Mesenchymal stem cell (in vitro differentiated cells and primary cell): Measurements from ENCODE around the gene PEX10.

Experiments
- DNase-seq: peaks from one replicate; pipeline ENCODE4 v3.0.0-alpha.2; 2013
- H2AFZ ChIP-seq: one replicate; pipeline ENCODE4 v1.6.1; 2013; ENCODE audit warnings: low read depth, mild to moderate bottlenecking, control low read depth, inconsistent platforms, low read length, moderate library complexity
- H2AK5ac ChIP-seq: 2 replicates; pipeline ENCODE4 v1.6.1; 2013; ENCODE audit warnings: low read length, moderate library complexity, mild to moderate bottlenecking, inconsistent platforms; ENCODE audit not compliant: severe bottlenecking
- H2BK120ac ChIP-seq: one replicate; pipeline ENCODE4 v1.6.1; 2013; ENCODE audit warnings: low read depth, mild to moderate bottlenecking, inconsistent platforms, low read length, moderate library complexity
- H2BK12ac ChIP-seq, 2 experiments: one replicate each; pipeline ENCODE4 v1.6.1; 2013; ENCODE audit warnings: inconsistent platforms in 2 of 2, low read length in 2 of 2, mild to moderate bottlenecking in 2 of 2, moderate library complexity in 2 of 2, control low read depth in 1 of 2
- H2BK15ac ChIP-seq: one replicate; pipeline ENCODE4 v1.6.1; 2013; ENCODE audit warnings: mild to moderate bottlenecking, low read depth, inconsistent platforms; ENCODE audit not compliant: poor library complexity, severe bottlenecking
- H2BK5ac ChIP-seq: 2 replicates; pipeline ENCODE4 v1.6.1; 2013; ENCODE audit warnings: low read depth, mild to moderate bottlenecking, low read length, control low read depth, inconsistent platforms; ENCODE audit not compliant: poor library complexity, severe bottlenecking
- H3K14ac ChIP-seq, 2 experiments: one replicate each; pipeline ENCODE4 v1.6.1; 2013; ENCODE audit warnings: inconsistent platforms in 2 of 2, low read length in 2 of 2, control low read depth in 1 of 2, mild to moderate bottlenecking in 1 of 2, moderate library complexity in 1 of 2
- H3K18ac ChIP-seq, 2 experiments: one replicate each; pipeline ENCODE4 v1.6.1; 2013; ENCODE audit warnings: inconsistent platforms in 2 of 2, low read length in 2 of 2, control low read depth in 1 of 2, low read depth in 1 of 2, mild to moderate bottlenecking in 1 of 2
- H3K23ac ChIP-seq, 2 experiments: one replicate each; pipeline ENCODE4 v1.6.1; 2013; ENCODE audit warnings: inconsistent platforms in 2 of 2, low read length in 2 of 2, mild to moderate bottlenecking in 2 of 2, moderate library complexity in 2 of 2, control low read depth in 1 of 2
- H3K27ac ChIP-seq: 2 replicates; pipeline ENCODE4 v1.5.1; 2013; ENCODE audit warnings: mild to moderate bottlenecking, moderate library complexity, low read length, control low read depth, inconsistent platforms; ENCODE audit not compliant: poor library complexity, severe bottlenecking
- H3K27me3 ChIP-seq, 2 experiments: 2 replicates each; pipeline versions ENCODE4 v1.6.1 to v1.7.0; 2013; ENCODE audit warnings: low read length in 2 of 2, mild to moderate bottlenecking in 2 of 2, moderate library complexity in 2 of 2, control low read depth in 1 of 2, inconsistent platforms in 1 of 2; ENCODE audit not compliant: control insufficient read depth in 1 of 2, insufficient read depth in 1 of 2
- H3K36me3 ChIP-seq, 2 experiments: 2 replicates each; pipeline versions ENCODE4 v1.6.1 to v1.7.0; 2013; ENCODE audit warnings: low read length in 2 of 2, control low read depth in 1 of 2, inconsistent platforms in 1 of 2, low read depth in 1 of 2, mild to moderate bottlenecking in 1 of 2; ENCODE audit not compliant: insufficient read depth in 2 of 2, control insufficient read depth in 1 of 2
- H3K4ac ChIP-seq, 2 experiments: one replicate each; pipeline ENCODE4 v1.6.1; 2013; ENCODE audit warnings: inconsistent platforms in 2 of 2, low read length in 2 of 2, mild to moderate bottlenecking in 2 of 2, moderate library complexity in 2 of 2, control low read depth in 1 of 2, low read depth in 1 of 2
- H3K4me1 ChIP-seq: 2 replicates; pipeline ENCODE4 v1.6.1; 2013; ENCODE audit warnings: low read depth, low read length, control low read depth; ENCODE audit not compliant: control insufficient read depth, insufficient read depth
- H3K4me2 ChIP-seq: 2 replicates; pipeline ENCODE4 v1.6.1; 2013; ENCODE audit warnings: low read length, mild to moderate bottlenecking, inconsistent platforms; ENCODE audit not compliant: poor library complexity, severe bottlenecking
- H3K4me3 ChIP-seq, 2 experiments: 2 replicates each; pipeline versions ENCODE4 v1.5.1 to v1.7.0; 2013; ENCODE audit warnings: low read length in 2 of 2, mild to moderate bottlenecking in 2 of 2, control low read depth in 1 of 2, low read depth in 1 of 2; ENCODE audit not compliant: insufficient read depth in 1 of 2
- H3K79me1 ChIP-seq: replicated peaks from 2 replicates; pipeline ENCODE4 v1.6.1; 2013; ENCODE audit warnings: mild to moderate bottlenecking, control low read depth, low read length, inconsistent platforms; ENCODE audit not compliant: poor library complexity, severe bottlenecking
- H3K9ac ChIP-seq: 2 replicates; pipeline ENCODE4 v1.7.0; 2013; ENCODE audit warnings: mild to moderate bottlenecking, low read length, moderate library complexity
- H3K9me3 ChIP-seq: 2 replicates; pipeline ENCODE4 v1.7.0; 2013; ENCODE audit warnings: mild to moderate bottlenecking, low read length; ENCODE audit not compliant: control insufficient read depth
- H4K8ac ChIP-seq: one replicate; pipeline ENCODE4 v1.6.1; 2013; ENCODE audit warnings: inconsistent platforms, mild to moderate bottlenecking, low read length, moderate library complexity
- H4K91ac ChIP-seq: one replicate; pipeline ENCODE4 v1.6.1; 2013; ENCODE audit warnings: mild to moderate bottlenecking, low read length, inconsistent platforms
- WGBS: methylation state at CpG from one replicate; pipeline ENCODE4 v1.1.7; 2013; ENCODE audit warnings: mixed read lengths; 5-methylcytosine and 5-hydroxymethylcytosine counted together

Gene PEX10

GRCh38 chr1:2454227-2454626 is 41.9 kb upstream of the PEX10 start:
- H3K4ac ChIP-seq = no peak overlapping the region
- H2AK5ac ChIP-seq = peak overlapping the region; percentile 18
- H2BK5ac ChIP-seq = no peak overlapping the region
- peaks cover 12% of the 10 kb centered on the region for H3K79me1 ChIP-seq
- no peaks in the 10 kb centered on the region for H3K9me3 ChIP-seq
- no peak overlapping the region for H4K91ac ChIP-seq
- H3K36me3 ChIP-seq = peaks cover 0 to 6% of the 10 kb centered on the region in 2 experiments
- no peak overlapping the region for H3K23ac ChIP-seq
- H3K4me3 ChIP-seq = no peak overlapping the region
- no peak overlapping the region for H2BK15ac ChIP-seq
- no peaks in the 10 kb centered on the region for H3K27me3 ChIP-seq
- no peak overlapping the region for H3K9ac ChIP-seq
- DNase-seq = no peak
- H2AFZ ChIP-seq = no peak overlapping the region
- WGBS = 94% methylated on average over 10 of the region's 10 CpGs
- H3K18ac ChIP-seq = no peak overlapping the region
- peaks cover 83% of the 10 kb centered on the region for H3K4me1 ChIP-seq
- H3K14ac ChIP-seq = no peak overlapping the region
- no peak overlapping the region for H2BK120ac ChIP-seq
- H3K4me2 ChIP-seq = no peak overlapping the region
- H4K8ac ChIP-seq = no peak overlapping the region
- no peak overlapping the region for H3K27ac ChIP-seq
- H2BK12ac ChIP-seq = no peak overlapping the region

- Histone ChIP-seq H2BK120ac (no peak overlapping the region), H3K4me1 (peaks cover 84% of the 10 kb centered on the region), H3K79me1 (peaks cover 12% of the 10 kb centered on the region), H3K23ac (no peak overlapping the region), H3K36me3 (peaks cover 0 to 3% of the 10 kb centered on the region in 2 experiments), H3K9me3 (no peaks in the 10 kb centered on the region), H3K9ac (no peak overlapping the region), H2BK12ac (no peak overlapping the region), H2AK5ac (peak overlapping the region; percentile 82), H3K4me2 (no peak overlapping the region), H2BK5ac (peak overlapping the region; percentile 45), H3K14ac (no peak overlapping the region), H4K91ac (no peak overlapping the region), H3K27ac (peak overlapping the region; percentile 97), H2BK15ac (peak overlapping the region; percentile 44), H3K4me3 (no peak overlapping the region), H4K8ac (no peak overlapping the region), H3K27me3 (peaks cover 0 to under 1% of the 10 kb centered on the region in 2 experiments), H3K4ac (no peak overlapping the region), H3K18ac (no peak overlapping the region), H2AFZ (no peak overlapping the region)
- no peak for DNase-seq
- 91% methylated on average over 19 of the region's 19 CpGs for WGBS
Observed at GRCh38 chr1:2452932-2453315, 40.6 kb upstream of the PEX10 start.

GRCh38 chr1:2452201-2452931 is 40.0 kb upstream of the PEX10 start:
- Histone ChIP-seq H2AFZ (no peak overlapping the region), H2BK5ac (peak overlapping the region; percentile 95), H4K91ac (no peak overlapping the region), H3K27me3 (peaks cover 0 to 6% of the 10 kb centered on the region in 2 experiments), H3K4me2 (peak overlapping the region; percentile 13), H3K4me1 (peaks cover 85% of the 10 kb centered on the region), H4K8ac (no peak overlapping the region), H3K23ac (no peak overlapping the region), H3K9ac (no peak overlapping the region), H2BK12ac (no peak overlapping the region), H3K36me3 (peaks cover 0 to 3% of the 10 kb centered on the region in 2 experiments), H3K4ac (no peak overlapping the region), H3K4me3 (no peak overlapping the region), H2BK15ac (no peak overlapping the region), H3K9me3 (no peaks in the 10 kb centered on the region), H3K27ac (peak overlapping the region; percentile 97), H3K14ac (peak overlapping the region in 1 of 2 experiments; percentile 41), H3K79me1 (peaks cover 12% of the 10 kb centered on the region), H2AK5ac (peak overlapping the region; percentile 70), H2BK120ac (no peak overlapping the region), H3K18ac (peak overlapping the region; percentile 10 to 14)
- 73% methylated on average over 21 of the region's 21 CpGs for WGBS
- DNase-seq = no peak

- Histone ChIP-seq H3K9ac (no peak overlapping the region), H3K27ac (peak overlapping the region; percentile 97), H3K4ac (no peak overlapping the region), H2BK12ac (no peak overlapping the region), H3K4me1 (peaks cover 88% of the 10 kb centered on the region), H3K23ac (no peak overlapping the region), H3K14ac (peak overlapping the region in 1 of 2 experiments; percentile 41), H3K36me3 (peaks cover 0 to 3% of the 10 kb centered on the region in 2 experiments), H3K9me3 (no peaks in the 10 kb centered on the region), H2BK120ac (no peak overlapping the region), H2BK5ac (peak overlapping the region; percentile 97), H2AK5ac (no peak overlapping the region), H4K91ac (no peak overlapping the region), H3K18ac (no peak overlapping the region), H3K4me3 (no peak overlapping the region), H2AFZ (no peak overlapping the region), H4K8ac (peak overlapping the region; percentile 73), H3K4me2 (no peak overlapping the region), H3K79me1 (peaks cover 9% of the 10 kb centered on the region), H2BK15ac (no peak overlapping the region), H3K27me3 (peaks cover 0 to 12% of the 10 kb centered on the region in 2 experiments)
- peak; percentile 77 for DNase-seq
- 5% methylated on average over 18 of the region's 18 CpGs for WGBS
Observed at GRCh38 chr1:2451741-2452140, 39.4 kb upstream of the PEX10 start.
